Activated CD4-positive, alpha-beta T cell treated with anti-CD3 and anti-CD28 coated beads, Interleukin-2, amount 50 U/mL, for 16 hours (primary cell): ENCODE results near the gene LZTR1.
"Not testable (repeated sequence)": the region's sequence is repeated elsewhere in the genome, so short reads cannot be mapped to it uniquely, and the experiment has no call there.

Experiments
- DNase-seq: peaks from one replicate; pipeline ENCODE4 v3.0.0-alpha.2; 2020

The LZTR1 gene

GRCh38 chr22:20966883-20967696, 15.0 kb upstream of the LZTR1 start, which contains the start of gene AIFM3:
Gene AIFM3, plus strand, starts transcription at chr22:20967255. Its CDS starts 690 bp downstream, at chr22:20967945.
- DNase-seq = no peak

- DNase-seq = no peak
Observed at GRCh38 chr22:20967697-20968211, 14.3 kb upstream of the LZTR1 start.

GRCh38 chr22:20968281-20968977, 13.7 kb upstream of the LZTR1 start:
- DNase-seq = no peak

GRCh38 chr22:20970939-20971657, 11.0 kb upstream of the LZTR1 start:
- no peak for DNase-seq

GRCh38 chr22:20972014-20972694, 9.9 kb upstream of the LZTR1 start:
- DNase-seq = not testable (repeated sequence)

GRCh38 chr22:20972933-20973577, 9.0 kb upstream of the LZTR1 start:
- no peak for DNase-seq

- DNase-seq = no peak
Observed at GRCh38 chr22:20973634-20974286, 8.3 kb upstream of the LZTR1 start.

GRCh38 chr22:20974336-20974955, 7.7 kb upstream of the LZTR1 start:
- DNase-seq = no peak

GRCh38 chr22:20975541-20976290, 6.4 kb upstream of the LZTR1 start:
- DNase-seq = no peak

- no peak for DNase-seq
Observed at GRCh38 chr22:20976291-20976877, 5.7 kb upstream of the LZTR1 start.

GRCh38 chr22:20977019-20977418, 5.1 kb upstream of the LZTR1 start:
- DNase-seq = no peak

GRCh38 chr22:20977516-20978170, 4.5 kb upstream of the LZTR1 start:
- no peak for DNase-seq

- DNase-seq = no peak
Observed at GRCh38 chr22:20978419-20978818, 3.7 kb upstream of the LZTR1 start.

- peak; percentile 62 for DNase-seq
Observed at GRCh38 chr22:20979243-20979809, 2.8 kb upstream of the LZTR1 start.

GRCh38 chr22:20979940-20980453, 2.1 kb upstream of the LZTR1 start:
- DNase-seq = no peak

- DNase-seq = no peak
Observed at GRCh38 chr22:20980523-20980922, 1.6 kb upstream of the LZTR1 start.

- no peak for DNase-seq
Observed at GRCh38 chr22:20980938-20981722, 967 bp upstream of the LZTR1 start.

- no peak for DNase-seq
Observed at GRCh38 chr22:20982563-20982882, 426 bp downstream of the LZTR1 start.
